Sigmoid colon (tissue), 4 donors: ENCODE results near the gene ARL4D.
A peak's percentile ranks its signal among the peaks of the same experiment; 100 is the strongest.

Experiments
- CTCF ChIP-seq, 4 experiments: fragments of 450-650 bp in 3 of 4; fragments of 200-600 bp in 1 of 4; IDR thresholded peaks; one replicate each; pipeline ENCODE4 v1.5.1; 2016 to 2019; ENCODE audit warnings: antibody characterized with exemption in 4 of 4, mild to moderate bottlenecking in 3 of 4, moderate library complexity in 2 of 4
- POLR2AphosphoS5 ChIP-seq, 4 donors: sonication (generic); formaldehyde crosslinking; IDR thresholded peaks; one replicate each; pipeline ENCODE4 v1.6.1; 2017; ENCODE audit warnings: antibody characterized with exemption in 4 of 4

GRCh38 chr17:43428524-43428923 lies 29.7 kb downstream of the ARL4D start:
- TF ChIP-seq CTCF (IDR thresholded peaks at IDR 0.05) (peak; percentile 9 to 33 (median 16)), POLR2AphosphoS5 (IDR thresholded peaks at IDR 0.05) (no peak)
